HepG2 (cell line): Measurements from ENCODE around the gene PLIN5. TPM values are rescaled to one million over a fixed set of nuclear protein-coding genes. Genes with fewer than 3 reads are reported as not detected.
A peak's percentile ranks its signal among the peaks of the same experiment; 100 is the strongest.

Experiments
- ATAC-seq: fragments of 200-7000 bp; cut with Tn5 transposase; 3 replicates; pipeline ENCODE4 v1.9.1; 2020; ENCODE audit warnings: mild to moderate bottlenecking, moderate library complexity
- BruUV-seq: library from RNA; stranded (reverse); fragments of 400-500 nt; replicated peaks from 2 replicates; lab custom pipeline; 2021; lab: Mats Ljungman, UMichigan
- CTCF ChIA-PET: fragments of 300-600 bp; formaldehyde crosslinking; extraction: SDS; loops from one replicate; lab custom pipeline; 2021; ENCODE audit warnings: low total read pairs, inconsistent platforms, low intra/inter-chr PET ratio; lab: Yijun Ruan, JAX
- POLR2A ChIA-PET: fragments of 350-600 bp; sonication (Branson Sonifier 250); formaldehyde crosslinking; loops from one replicate; lab custom pipeline; 2020; ENCODE audit warnings: antibody characterized with exemption, inconsistent platforms; lab: Yijun Ruan, JAX
- DNase-seq: peaks from one replicate; pipeline ENCODE4 v3.0.0-alpha.2; 2015; ENCODE audit warnings: low spot score
- FAIRE-seq: peaks from 3 replicates; lab custom pipeline; 2011; peaks lifted over from hg19 to GRCh38; lab: Jason Lieb, UNC
- H2AFZ ChIP-seq: one replicate; pipeline ENCODE4 v1.6.1; 2011; ENCODE audit warnings: low read length, inconsistent platforms
- H3K27ac ChIP-seq: fragments of 300-600 bp; 3 replicates; pipeline ENCODE4 v1.8.0; 2011; ENCODE audit warnings: mixed run types, mild to moderate bottlenecking, mixed read lengths, low read length, inconsistent platforms; ENCODE audit not compliant: insufficient read depth; ENCODE audit errors: extremely low read length
- H3K27me3 ChIP-seq, 2 experiments: fragments of 200-600 bp in 1 of 2; 2 replicates in 1 of 2; 3 replicates in 1 of 2; pipeline versions ENCODE4 v1.6.0 to v1.8.0; 2011; ENCODE audit warnings: low read length in 2 of 2, mild to moderate bottlenecking in 2 of 2, moderate library complexity in 2 of 2, inconsistent platforms in 1 of 2; ENCODE audit not compliant: insufficient read depth in 2 of 2, control insufficient read depth in 1 of 2
- H3K36me3 ChIP-seq, 2 experiments: fragments of 200-600 bp in 1 of 2; replicated peaks in 1 of 2; 2 replicates in 1 of 2; 3 replicates in 1 of 2; pipeline versions ENCODE4 v1.5.1 to v1.8.0; 2011; ENCODE audit warnings: low read length in 2 of 2, inconsistent platforms in 1 of 2; ENCODE audit not compliant: insufficient read depth in 2 of 2, control insufficient read depth in 1 of 2
- H3K4me1 ChIP-seq: 2 replicates; pipeline ENCODE4 v1.5.1; 2012; ENCODE audit warnings: low read length, inconsistent platforms; ENCODE audit not compliant: insufficient read depth
- H3K4me2 ChIP-seq: 2 replicates; pipeline ENCODE4 v1.6.0; 2011; ENCODE audit warnings: low read depth, low read length, inconsistent platforms
- H3K4me3 ChIP-seq, 3 experiments: fragments of 200-600 bp in 1 of 3; sonication (generic), shearing (Covaris generic) in 1 of 3; replicated peaks in 1 of 3; 2 replicates each; pipeline ENCODE4 v1.5.1; 2011 to 2016; ENCODE audit warnings: low read length in 3 of 3, inconsistent platforms in 2 of 3, low read depth in 2 of 3, mild to moderate bottlenecking in 2 of 3, control low read depth in 1 of 3, mixed read lengths in 1 of 3; ENCODE audit not compliant: insufficient read depth in 1 of 3
- H3K79me2 ChIP-seq: one replicate; pipeline ENCODE4 v1.6.1; 2011; ENCODE audit warnings: low read length, inconsistent platforms; ENCODE audit not compliant: insufficient read depth
- H3K9ac ChIP-seq: 2 replicates; pipeline ENCODE4 v1.6.0; 2011; ENCODE audit warnings: mild to moderate bottlenecking, low read depth, low read length, inconsistent platforms; ENCODE audit not compliant: insufficient read depth
- H3K9me3 ChIP-seq: 2 replicates; pipeline ENCODE4 v1.5.1; 2012; ENCODE audit warnings: mild to moderate bottlenecking, low read length
- H4K20me1 ChIP-seq: 2 replicates; pipeline ENCODE4 v1.6.0; 2011; ENCODE audit warnings: inconsistent platforms, mild to moderate bottlenecking, low read length, moderate library complexity; ENCODE audit not compliant: insufficient read depth
- AGO2 ChIP-seq: fragments of 200-400 bp; formaldehyde crosslinking; optimal IDR thresholded peaks from 2 replicates; pipeline ENCODE3; 2017; ENCODE audit warnings: mild to moderate bottlenecking, low read depth, low read length, moderate library complexity
- FOXM1 ChIP-seq: sonication (generic); formaldehyde crosslinking; IDR thresholded peaks from 2 replicates; pipeline ENCODE4 v1.5.0; 2020; ENCODE audit warnings: missing genetic modification reagents
- GABPB1 ChIP-seq: IDR thresholded peaks from 2 replicates; pipeline ENCODE4 v1.6.1; 2016; ENCODE audit warnings: mild to moderate bottlenecking, missing genetic modification reagents, moderate library complexity, missing compliant biosample characterization
- HNRNPLL ChIP-seq: fragments of 200-400 bp; formaldehyde crosslinking; IDR thresholded peaks from 2 replicates; pipeline ENCODE4 v1.6.1; 2017; ENCODE audit warnings: mild to moderate bottlenecking, low read depth, low read length; ENCODE audit not compliant: poor library complexity, severe bottlenecking
- MXD1 ChIP-seq: sonication (generic); formaldehyde crosslinking; IDR thresholded peaks from 2 replicates; pipeline ENCODE4 v1.4.0; 2020; ENCODE audit warnings: mild to moderate bottlenecking, missing genetic modification reagents
- RBAK ChIP-seq: sonication (generic); formaldehyde crosslinking; IDR thresholded peaks from 2 replicates; pipeline ENCODE4 v1.5.1; 2020; ENCODE audit warnings: mild to moderate bottlenecking, missing genetic modification reagents
- RBFOX2 ChIP-seq: fragments of 200-400 bp; formaldehyde crosslinking; IDR thresholded peaks from 2 replicates; pipeline ENCODE4 v1.6.1; 2017; ENCODE audit warnings: low read depth, mild to moderate bottlenecking, low read length
- ZFP36L2 ChIP-seq: sonication (generic); formaldehyde crosslinking; IDR thresholded peaks from 2 replicates; pipeline ENCODE4 v1.4.0; 2020; ENCODE audit warnings: missing genetic modification reagents
- ZMYM3 ChIP-seq: sonication (generic); formaldehyde crosslinking; IDR thresholded peaks from 2 replicates; pipeline ENCODE4 v1.5.1; 2020; ENCODE audit warnings: mild to moderate bottlenecking, missing genetic modification reagents
- ZNF18 ChIP-seq: sonication (generic); formaldehyde crosslinking; IDR thresholded peaks from 2 replicates; pipeline ENCODE4 v1.8.0; 2022; ENCODE audit warnings: mild to moderate bottlenecking, missing genetic modification reagents; ENCODE audit not compliant: insufficient replicate concordance
- ZNF784 ChIP-seq: sonication (generic); formaldehyde crosslinking; IDR thresholded peaks from 2 replicates; pipeline ENCODE4 v1.5.1; 2020; ENCODE audit warnings: missing genetic modification reagents, mild to moderate bottlenecking, borderline replicate concordance
- WGBS: methylation state at CpG from one replicate; pipeline ENCODE4 v1.1.6; 2017; ENCODE audit warnings: low lambda C conversion rate; 5-methylcytosine and 5-hydroxymethylcytosine counted together
- in situ Hi-C: cut with HindIII; loops from 2 replicates; pipeline ENCODE4 v1.10.0; 2017; ENCODE audit warnings: low pct_unique_long_range_greater_than_20kb; ENCODE audit not compliant: extremely low pct_ligation_motif_present
- intact Hi-C: fragments of 100-400 bp; cut with micrococcal nuclease; formaldehyde crosslinking; loops from one replicate; pipeline ENCODE4 v1.10.0; 2022; ENCODE audit not compliant: unreplicated experiment
- polyA plus RNA-seq, 8 experiments: library from polyadenylated mRNA; depleted of rRNA in 3 of 8; stranded (reverse) in 7 of 8; unstranded in 1 of 8; fragments of >200 nt; fragmentation: Illumina TruSeq in 4 of 8; extraction: Trizol in 4 of 8; gene quantifications; 2 replicates each; pipeline versions ENCODE4 v1.2.1 to v1.2.3, GENCODE V29; 2011 to 2016; ENCODE audit warnings: low read depth in 4 of 8, missing spikeins in 1 of 8, mixed read lengths in 1 of 8; ENCODE audit not compliant: insufficient read depth in 1 of 8
- total RNA-seq, 5 experiments: library from RNA; depleted of rRNA; stranded (reverse); fragments of >200 nt; fragmentation: Illumina TruSeq; extraction: Trizol; gene quantifications; 2 replicates each; pipeline ENCODE4 v1.2.3, GENCODE V29; 2016; ENCODE audit warnings: low read depth in 1 of 5

Gene PLIN5
- total and polyA plus RNA-seq, 2 of the 13 experiments (the other 11 are each of a cell fraction or from before 2014, with no cell fraction given) = 1.8 to 4.8 TPM

- H3K27ac ChIP-seq = no peak overlapping the region
- 92% methylated on average over 12 of the region's 15 CpGs for whole genome bisulfite sequencing
- H3K4me1 ChIP-seq = no peaks in the 10 kb centered on the region
- in situ Hi-C loops (no loop called here), intact Hi-C loops (no loop called here)
- DNase-seq = no peak
- BruUV-seq = no TSS peak
- no peak overlapping the region for H2AFZ ChIP-seq
- no peaks in the 10 kb centered on the region for H4K20me1 ChIP-seq
- peaks cover 4 to 15% of the 10 kb centered on the region in 2 experiments; a peak in 2 of 5 replicates for H3K36me3 ChIP-seq
- ChIA-PET POLR2A (no interaction called here), CTCF (no interaction called here)
- no peaks in the 10 kb centered on the region for H3K27me3 ChIP-seq
- no peak overlapping the region for H3K4me2 ChIP-seq
- no peak for ATAC-seq
- H3K9me3 ChIP-seq = no peaks in the 10 kb centered on the region
- no peaks in the 10 kb centered on the region for H3K79me2 ChIP-seq
- FAIRE-seq = no peak
- TF ChIP-seq ZNF18 (no peak), ZMYM3 (0 out of 2 replicates have a peak, but pooled peaks have one; percentile 19), MXD1 (no peak)
- no peak overlapping the region for H3K9ac ChIP-seq
- no peak overlapping the region for H3K4me3 ChIP-seq
Observed at GRCh38 chr19:4504891-4505569, 30.0 kb downstream of the PLIN5 start.

- DNase-seq = no peak
- TF ChIP-seq RBFOX2 = 0 out of 2 replicates have a peak, but pooled peaks have one; percentile 39
- no peak for TF ChIP-seq FOXM1 (CRISPR knock-in tag)
- no peak for TF ChIP-seq RBAK
- peak; percentile 84 for TF ChIP-seq AGO2
- TF ChIP-seq ZNF784 (CRISPR knock-in tag) = no peak
- no peak for TF ChIP-seq ZFP36L2
- TF ChIP-seq GABPB1 (CRISPR knock-in tag) = no peak
- no peak for TF ChIP-seq HNRNPLL
- TF ChIP-seq, all 625 proteins: peak for 2
- Histone ChIP-seq H3K9ac (no peak overlapping the region), H2AFZ (no peak overlapping the region), H3K36me3 (peaks cover 4 to 15% of the 10 kb centered on the region in 2 experiments; a peak in 2 of 5 replicates), H3K4me3 (no peak overlapping the region), H3K27me3 (no peaks in the 10 kb centered on the region), H3K79me2 (no peaks in the 10 kb centered on the region), H3K9me3 (no peaks in the 10 kb centered on the region), H3K4me2 (no peak overlapping the region), H3K27ac (no peak overlapping the region), H4K20me1 (no peaks in the 10 kb centered on the region), H3K4me1 (no peaks in the 10 kb centered on the region)
- ATAC-seq (no peak), FAIRE-seq (no peak)
- intact Hi-C loops (no loop called here), in situ Hi-C loops (no loop called here)
- WGBS = no CpG with 5 or more reads among the region's 23 CpGs
- no TSS peak for BruUV-seq
- CTCF ChIA-PET = no interaction called here
- POLR2A ChIA-PET = interaction anchor here (0.7 to 1.2 kb wide), 2 partner anchors 14 to 33 kb away, joined by 3 read pairs; partner anchors contain the start of gene PLIN4
Observed at GRCh38 chr19:4504297-4504701, 30.7 kb downstream of the PLIN5 start.
